Hematopoietic multipotent progenitor cell treated with erythropoietin and hydrocortisone succinate and interleukin-3 and kit ligand, for 6 days (in vitro differentiated cells): ENCODE results near the gene DENND6A.
A peak's percentile ranks its signal among the peaks of the same experiment; 100 is the strongest.
"Not testable (repeated sequence)": the region's sequence is repeated elsewhere in the genome, so short reads cannot be mapped to it uniquely, and the experiment has no call there.

ENCODE experiments used
- DNase-seq: peaks from one replicate; pipeline ENCODE4 v3.0.0-alpha.2; 2015

DENND6A gene

DNA sequence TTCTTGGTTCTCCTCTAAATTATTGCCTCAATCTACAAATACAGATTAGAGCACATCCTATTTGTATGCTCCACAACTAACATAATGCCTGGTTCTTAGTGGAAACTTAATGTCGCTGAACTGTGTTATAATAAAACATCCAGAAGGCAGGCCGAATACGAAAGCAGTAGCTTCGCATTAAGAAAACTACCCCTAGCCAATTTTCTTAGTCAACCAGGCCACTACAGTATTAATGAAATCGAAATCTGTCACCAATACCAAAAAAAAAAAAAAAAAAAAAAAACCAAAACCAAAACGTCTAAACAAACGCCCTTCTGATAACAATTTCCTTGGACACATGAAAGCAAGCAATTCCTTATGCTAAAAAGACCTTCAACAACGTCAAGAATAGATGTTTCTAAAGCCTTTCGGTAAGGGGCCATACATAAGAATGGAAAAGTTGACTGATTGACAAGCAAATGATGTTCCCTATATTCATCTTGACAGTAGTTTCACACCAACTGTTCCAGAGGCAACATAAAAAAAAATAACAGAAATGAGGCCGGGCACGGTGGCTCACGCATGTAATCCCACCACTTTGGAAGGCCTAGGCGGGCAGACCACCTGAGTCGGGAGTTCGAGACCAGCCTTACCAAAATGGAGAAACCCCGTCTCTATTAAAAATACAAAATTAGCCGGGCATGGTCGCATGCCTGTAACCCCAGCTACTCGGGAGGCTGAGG lies 1.3 kb downstream of the DENND6A start:
- no peak for DNase-seq

DNA sequence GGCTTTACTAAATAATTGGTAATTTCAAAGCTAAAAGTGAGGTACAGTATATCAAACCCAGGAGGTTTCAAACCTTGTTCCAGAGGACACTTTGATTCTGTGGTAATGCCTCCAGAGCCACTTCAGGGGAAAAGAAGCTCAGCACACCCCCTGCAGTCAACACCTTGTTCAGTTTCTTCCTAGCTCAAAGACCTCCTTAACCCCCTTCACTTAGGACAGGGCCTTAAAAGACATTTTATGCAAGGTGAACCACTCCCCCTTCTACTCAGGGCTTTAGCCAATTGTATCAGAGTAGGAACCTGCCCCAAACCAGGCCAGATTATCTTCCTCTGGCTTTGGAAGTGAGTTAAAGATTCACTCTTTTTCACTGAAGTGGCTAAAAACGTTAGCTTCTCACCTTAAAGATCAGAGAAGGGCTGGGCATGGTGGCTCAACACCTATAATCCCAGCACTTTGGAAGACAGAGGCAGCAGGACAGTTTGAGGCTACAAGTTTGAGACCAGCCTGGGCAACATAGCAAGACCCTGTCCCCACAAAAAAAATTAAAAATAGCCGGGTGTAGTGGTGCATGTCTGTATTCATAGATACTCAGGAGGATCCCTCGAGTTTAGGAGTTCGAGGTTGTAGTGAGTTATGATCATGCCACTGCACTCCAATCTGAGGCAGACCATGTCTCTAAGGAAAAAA lies 3.4 kb downstream of the DENND6A start:
- peak; percentile 16 for DNase-seq

DNA sequence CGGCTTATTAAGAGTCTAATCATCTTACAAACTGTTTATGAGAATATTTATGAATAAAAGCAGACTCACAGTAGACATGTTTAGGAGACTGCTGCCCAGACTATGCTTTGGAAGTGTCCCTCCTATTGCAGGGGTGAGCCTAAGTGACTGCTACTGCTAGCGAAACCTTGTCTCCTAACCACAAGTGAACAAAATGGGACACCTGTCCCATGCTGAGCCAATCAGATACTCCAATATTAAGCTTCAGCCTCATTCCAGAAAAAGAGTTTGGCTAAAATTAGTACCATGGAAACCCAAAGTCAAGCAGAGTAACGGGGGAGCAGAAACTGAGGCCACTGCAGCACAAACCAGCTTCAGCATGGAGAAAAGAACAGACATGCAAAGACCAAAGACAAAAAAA lies 4.6 kb downstream of the DENND6A start:
- no peak for DNase-seq

DNA sequence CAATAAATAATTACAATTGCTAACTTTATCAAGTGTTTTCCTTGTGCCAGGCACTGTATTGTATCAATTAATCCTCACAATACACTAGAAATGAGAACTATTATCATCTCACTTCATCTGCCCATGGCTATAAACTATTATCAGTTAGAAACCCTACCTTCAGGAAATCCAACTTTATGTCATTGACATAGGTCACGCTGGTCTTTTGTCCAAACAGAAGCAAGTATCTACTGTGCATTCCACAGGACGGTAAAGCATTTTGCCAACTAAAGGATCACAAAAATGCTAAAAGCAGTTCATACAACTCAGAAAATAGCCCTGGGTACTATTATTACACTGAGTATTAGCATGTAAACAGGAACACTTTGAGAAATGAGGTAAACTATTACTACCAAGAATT lies 9.6 kb downstream of the DENND6A start:
- DNase-seq: no peak

DNA sequence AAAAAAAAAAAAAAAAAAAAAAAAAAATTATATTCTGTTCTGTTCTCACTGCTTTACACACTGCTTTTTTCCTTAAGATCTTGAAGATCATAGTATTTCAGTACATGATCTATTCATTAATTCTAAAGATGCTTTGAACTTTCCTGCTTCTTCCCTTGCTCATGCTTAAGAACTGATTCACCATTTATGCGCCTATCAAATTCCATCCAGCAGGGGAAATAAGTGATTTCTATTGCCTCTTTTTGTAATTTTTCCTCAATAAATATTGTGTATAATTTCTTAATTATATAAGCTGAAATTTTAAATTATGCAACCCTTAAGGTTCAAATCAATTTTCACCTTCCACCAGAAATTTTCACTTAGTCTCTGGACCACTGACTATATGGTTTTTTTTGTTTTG lies 10.6 kb downstream of the DENND6A start:
- no peak for DNase-seq

DNA sequence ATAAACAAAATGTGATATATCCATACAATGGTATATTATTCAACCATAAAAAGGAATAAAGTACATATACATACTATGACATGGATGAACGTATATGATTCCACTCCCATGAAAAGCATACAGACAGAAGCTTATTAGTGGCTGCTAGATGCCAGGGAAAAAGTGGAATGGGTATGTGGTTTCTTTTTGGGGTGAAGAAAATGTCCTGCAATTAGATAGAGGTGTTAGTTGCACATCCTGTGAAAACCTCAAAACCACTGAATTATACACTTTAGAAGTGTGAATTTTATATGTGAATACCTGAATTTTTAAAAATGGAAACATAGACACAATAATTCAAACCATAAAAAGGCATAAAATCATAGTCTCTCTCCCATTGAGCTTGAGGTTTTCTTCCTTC lies 11.2 kb downstream of the DENND6A start:
- DNase-seq: no peak

DNA sequence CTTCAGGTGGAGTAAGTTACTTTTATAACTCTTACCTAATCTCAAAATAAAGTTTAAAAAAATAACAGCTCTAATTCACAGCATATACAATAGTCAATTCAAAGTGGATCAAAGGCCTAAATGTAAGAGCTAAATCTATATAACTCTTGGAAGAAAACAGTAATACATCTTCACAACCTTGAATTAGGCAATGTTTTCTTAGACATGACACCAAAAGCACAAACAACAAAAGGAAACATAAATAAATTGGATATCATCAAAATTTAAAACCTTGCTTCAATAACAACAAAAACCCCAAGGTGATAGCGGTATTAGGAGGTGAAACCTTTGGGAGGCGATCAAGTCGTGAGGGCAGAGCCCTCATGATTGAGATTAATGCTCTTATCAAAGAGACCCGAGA lies 12.8 kb downstream of the DENND6A start:
- DNase-seq: no peak

DNA sequence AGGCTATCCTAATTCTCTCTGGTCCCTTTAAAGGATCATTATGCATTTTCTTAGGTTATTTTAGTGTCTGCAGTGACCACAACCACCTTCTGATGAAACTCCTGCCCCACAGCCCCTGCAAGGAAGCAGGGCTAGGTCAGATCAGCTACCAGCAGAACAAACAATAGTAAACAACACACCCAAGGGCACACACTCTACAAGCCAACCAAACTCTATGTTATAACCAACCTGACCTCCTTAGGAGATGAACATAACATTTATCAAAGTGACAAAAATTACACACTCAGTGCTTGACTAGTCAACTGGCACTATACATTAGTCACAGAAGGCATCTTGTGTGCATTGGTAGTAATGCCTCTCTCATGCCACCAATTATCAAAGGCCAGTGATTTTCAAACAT lies 17.3 kb downstream of the DENND6A start:
- DNase-seq: peak; percentile 29

DNA sequence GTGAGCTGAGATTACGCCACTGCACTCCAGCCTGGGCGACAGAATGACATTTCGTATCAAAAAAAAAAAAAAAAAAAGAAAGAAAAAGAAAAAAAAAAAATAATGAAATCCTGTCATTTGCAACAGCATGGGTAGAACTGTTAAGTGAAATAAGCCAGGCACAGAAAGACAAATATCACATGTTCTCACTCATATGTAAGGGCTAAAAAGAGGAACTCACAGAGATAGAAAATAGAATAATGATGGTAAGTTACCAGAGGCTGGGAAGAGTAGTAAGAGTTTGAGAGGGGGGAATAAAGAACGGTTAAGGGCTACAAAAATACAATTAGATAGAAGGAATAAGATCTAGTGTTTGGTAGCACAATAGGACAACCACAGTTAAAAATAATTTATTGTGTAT lies 19.7 kb downstream of the DENND6A start:
- peak; percentile 25 for DNase-seq

DNA sequence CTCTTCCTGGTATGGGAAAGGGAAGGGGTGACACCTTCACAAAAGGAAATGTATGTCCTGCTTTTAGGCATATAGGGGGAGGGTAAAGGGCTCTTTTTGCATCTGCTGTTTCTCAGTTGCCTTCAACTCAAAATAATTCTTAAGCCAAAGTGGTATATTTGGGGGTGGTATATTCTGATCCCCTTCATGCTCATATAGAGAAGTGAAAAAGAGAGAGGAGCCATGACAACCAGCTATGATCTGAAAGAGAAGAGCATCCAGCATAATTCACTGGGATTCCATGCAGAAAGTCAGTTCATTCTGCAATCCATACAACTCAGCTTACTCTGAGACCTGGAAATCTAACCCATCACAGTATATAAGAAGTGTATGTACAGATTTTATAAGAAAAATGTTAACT lies 22.3 kb downstream of the DENND6A start:
- DNase-seq: no peak

DNA sequence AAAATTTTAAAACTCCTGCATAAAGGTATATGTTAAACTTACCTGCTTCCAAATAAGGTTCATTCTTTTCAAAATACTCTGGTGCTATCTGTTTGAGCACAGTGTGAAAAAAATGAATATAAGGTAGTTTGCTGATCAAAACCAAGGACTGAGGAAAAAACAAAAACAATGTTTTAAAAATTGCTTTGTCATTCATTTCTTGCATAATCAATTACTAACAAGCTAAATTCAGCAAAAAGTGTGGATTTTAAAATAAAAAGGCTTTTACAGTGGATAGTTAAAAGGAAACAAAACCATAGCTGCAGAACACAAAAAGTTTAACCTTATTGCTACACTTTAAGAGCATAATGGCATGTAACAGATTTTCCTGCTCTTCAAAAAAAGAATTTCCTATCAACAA lies 31.5 kb downstream of the DENND6A start:
- DNase-seq: no peak

DNA sequence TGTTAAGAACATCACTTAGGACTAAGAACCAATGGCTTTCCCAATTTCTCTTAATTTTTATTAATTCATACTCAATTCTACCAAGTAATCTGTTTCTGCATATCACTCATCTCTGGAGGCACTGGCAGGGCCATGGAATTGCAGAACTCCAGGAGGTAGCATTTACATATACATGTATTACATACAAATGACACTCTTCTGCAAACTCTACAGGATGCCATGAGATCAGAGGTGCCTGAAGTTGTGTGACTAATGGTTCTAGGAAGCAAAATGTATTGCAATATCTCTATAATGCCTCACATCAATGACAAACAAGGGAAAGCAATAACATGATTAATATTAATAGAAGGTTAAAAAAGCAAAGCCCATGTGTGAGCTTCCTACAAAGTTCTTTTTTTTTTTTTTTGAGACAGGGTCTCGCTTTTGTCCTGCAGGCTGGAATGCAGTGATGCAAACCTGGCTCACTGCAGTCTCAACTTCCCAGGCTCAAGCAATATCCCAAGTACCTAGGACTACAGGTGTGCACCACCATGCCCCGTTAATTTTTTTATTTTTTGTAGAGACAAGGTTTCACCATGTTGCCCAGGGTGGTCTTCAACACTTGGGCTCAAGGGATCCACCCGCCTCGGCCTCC lies 33.0 kb downstream of the DENND6A start:
- no peak for DNase-seq

DNA sequence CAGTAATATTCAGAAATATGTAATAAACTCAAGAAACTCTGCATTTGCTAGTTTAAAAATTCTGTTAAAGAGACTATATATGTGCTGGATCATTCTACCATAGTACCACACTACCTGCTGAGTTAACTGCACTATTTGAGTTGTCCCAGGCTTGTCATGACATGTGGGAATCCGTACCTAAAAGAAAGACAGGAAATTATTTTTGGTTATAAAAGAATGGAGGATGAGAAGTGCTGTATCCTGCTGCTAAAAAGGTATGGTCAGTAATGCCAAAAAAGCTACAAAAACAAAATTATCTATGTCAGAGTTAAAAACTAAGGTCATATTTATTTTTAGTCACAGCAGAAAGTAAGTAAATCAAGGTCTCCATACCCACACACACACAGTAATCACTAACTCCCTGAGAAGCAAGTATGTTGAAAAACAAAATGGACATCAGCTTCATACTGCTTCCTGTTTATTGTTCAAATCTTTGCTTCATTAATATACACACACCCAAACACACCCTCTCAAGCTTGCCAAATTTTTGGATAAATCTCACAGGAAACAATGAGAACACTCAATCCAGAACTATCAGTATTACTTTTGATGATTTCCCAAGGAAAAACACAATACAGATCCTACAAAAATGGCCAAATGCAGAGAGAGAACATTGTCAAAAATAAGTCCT lies 33.7 kb downstream of the DENND6A start:
- no peak for DNase-seq

DNA sequence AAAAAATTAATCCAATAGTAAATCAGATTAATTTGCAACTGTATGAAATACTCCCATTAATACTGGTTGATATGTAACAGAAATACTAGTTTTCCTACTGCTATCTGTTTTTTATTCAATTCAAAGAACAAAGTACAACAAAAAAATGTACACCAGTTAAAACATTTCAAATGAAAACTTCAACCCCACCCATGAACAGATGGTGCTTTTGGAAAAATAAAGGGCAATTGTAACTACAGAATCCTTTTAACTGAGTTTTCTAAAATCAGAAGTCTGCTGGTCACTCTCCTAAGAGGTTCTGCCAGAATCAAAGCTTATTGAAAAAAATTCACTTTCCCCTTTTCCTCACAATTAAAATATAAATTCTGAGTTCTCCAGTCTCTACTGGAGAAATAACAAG lies 34.3 kb downstream of the DENND6A start:
- DNase-seq: no peak

DNA sequence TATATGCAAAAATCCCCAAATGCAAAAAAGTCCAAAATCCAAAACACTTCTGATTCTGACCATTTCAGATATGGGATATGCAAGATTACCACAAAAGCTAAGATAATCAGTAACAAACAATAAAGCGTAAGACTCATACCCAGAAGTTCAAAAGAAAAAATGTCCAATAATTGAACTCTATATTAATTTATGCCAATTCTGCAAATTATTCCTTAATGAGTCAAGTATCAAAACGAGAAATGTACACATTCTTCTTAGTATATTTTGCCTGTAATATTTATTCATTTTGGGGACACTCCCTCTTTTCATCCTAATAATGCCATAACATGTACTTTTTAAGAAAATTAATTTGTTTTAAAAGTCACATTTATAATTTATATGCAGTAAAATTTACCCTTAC lies 37.1 kb downstream of the DENND6A start:
- no peak for DNase-seq

DNA sequence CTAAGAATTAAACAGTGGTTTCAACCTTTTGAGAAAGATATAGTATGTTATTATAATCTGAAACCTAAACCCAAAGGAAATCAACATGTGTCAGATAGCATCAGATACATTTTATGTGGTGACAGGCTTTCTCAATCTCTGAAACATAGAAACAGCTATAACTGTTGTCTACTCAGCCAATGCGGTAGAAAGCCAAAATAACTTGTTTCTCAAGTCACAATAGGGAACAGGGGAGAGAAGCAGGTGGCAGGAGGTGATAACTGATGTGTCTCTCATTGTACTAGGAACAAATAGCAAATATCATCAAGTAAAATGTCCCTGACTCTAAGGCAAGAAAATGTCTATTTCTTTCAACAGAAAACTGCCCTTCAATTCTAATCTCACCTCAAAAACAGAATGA lies 38.6 kb downstream of the DENND6A start:
- DNase-seq: peak; percentile 66

DNA sequence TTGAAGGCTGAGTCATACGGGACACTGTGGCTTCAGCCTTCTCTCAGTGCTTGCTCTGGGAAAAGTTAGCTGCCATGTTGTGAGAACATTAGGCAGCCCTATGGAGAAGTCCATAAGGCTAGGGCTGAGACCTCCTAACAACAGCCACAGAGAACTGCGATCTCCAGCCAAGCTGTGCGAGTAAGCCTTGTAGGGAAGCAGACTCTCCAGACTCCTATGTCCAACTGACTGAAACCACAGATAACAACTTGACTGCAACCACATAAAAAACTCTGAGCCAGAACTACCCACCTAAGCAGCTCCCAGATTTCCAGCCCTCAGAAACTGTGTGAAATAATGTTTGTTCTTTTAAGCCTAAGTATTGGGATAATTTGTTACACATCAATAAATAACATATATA lies 40.7 kb downstream of the DENND6A start:
- DNase-seq: peak; percentile 62

DNA sequence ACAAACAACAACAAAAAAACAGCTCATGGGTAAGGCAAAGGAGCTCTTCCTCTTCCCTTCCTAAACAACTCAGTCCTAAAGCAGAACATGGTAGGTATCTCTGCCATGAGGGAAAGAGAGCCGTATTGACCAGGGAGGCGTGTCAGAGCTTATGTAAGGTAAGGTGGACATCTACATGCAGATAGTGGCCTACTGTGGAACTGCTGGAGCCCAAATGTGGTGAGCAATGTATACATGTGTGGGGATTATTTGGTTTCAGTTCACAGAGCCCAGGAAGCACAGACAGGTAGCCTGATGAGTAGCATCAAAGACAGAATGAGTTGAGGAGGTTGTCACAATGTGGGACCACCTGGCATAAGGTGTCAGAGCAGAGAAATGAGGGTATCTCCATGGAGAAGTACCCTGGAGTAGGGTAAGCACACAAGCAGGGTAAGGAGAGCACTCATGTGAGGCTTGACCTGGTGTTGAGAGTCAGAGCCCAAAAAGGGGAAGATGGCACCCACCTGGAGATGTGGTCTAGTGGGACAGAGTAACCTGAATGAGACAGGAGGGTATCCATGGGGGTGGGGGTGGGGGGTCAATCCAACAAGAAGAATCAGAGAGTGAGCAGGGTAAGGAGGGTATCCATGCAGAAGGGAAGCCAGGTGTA lies 45.5 kb downstream of the DENND6A start:
- DNase-seq: no peak

DNA sequence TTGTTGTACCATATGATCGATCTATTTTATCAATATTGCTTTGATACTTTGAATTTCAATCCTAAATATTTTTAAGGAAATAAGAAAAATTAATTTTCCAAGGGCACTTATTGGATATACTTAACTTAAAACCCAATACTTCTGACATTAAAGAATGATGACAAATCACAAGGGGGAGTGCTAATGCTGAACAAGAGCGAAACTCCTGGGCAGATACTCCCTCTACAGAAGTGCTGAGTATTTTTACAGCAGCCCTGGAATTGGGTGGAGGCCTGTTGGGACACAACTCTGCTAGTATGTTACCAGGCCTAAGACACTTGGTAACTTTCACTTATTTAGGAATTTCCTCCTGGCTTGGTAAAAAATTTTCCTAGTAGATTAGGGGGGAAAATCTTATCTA lies 46.2 kb downstream of the DENND6A start:
- peak; percentile 34 for DNase-seq

DNA sequence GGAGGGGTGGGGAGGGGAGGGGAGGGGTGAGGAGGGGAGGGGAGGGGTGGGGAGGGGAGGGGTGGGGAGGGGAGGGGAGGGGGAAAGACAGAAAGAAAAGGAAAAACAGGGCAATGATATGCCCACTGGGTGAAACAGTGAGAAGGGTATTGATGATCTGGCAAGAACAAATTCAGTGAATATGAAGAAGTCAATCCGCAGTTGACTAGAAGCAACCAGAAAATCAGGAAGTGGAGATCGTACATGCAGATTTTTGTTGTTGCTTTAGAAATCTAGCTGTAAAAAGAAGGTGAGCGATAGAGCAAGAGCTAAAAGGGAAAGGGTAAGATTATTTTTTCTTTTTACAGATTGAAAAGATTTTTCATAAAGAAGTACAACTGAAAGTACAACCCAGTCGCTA lies 48.1 kb downstream of the DENND6A start:
- DNase-seq: peak; percentile 11

DNA sequence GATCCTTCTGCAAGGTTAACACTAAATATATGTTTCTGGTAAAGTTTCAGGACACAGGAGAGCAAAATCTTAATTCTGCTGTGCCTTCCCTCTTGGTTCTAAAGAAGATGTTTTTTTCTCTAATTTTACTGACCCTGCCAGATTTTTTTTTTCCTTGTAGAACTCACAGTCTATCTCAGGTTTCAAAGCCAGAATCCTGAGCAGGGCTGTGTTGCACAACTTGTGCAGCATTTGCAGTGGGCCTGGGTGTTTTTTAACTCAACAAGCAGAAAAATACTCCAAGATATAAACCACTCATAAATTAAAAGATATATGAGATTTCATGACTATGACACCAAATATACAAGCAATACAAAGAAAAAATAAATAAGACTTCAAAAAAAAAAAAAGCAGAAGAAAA lies 55.5 kb downstream of the DENND6A start:
- no peak for DNase-seq

DNA sequence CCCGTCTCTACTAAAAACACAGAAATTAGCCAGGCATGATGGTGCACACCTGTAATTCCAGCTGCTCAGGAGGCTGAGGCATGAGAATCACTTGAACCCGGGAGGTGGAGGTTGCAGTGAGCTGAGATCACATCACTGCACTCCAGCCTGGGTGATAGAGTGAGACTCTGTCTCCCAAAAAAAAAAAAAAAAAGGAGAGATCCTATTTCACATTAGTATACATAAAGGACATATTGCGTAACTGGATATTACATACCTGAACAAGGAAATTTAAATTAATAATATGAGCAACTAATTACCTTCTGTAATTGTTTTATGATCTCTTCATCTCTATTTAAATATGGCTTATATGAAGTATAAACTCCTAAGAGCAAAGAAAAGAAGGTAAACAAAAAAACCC lies 58.6 kb downstream of the DENND6A start:
- DNase-seq: not testable (repeated sequence)

DNA sequence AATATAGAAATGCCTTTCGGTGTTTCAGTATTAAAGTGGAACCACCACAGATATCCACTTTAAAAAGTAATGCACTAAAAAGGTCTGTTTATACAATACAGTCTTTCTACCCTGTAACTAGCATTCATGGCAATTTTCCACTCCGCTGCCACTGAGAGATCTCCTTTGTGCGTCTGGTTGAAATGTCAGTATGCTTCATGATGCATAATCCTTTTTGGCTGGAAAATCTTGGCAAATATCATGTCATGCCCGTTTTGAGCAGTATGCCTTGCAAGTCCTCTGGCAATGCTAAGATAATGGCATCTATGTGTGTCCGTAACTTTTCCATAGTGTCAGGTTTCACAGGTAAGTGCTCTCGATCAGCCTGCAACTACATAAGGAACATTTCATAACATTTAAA lies 64.9 kb downstream of the DENND6A start:
- no peak for DNase-seq
